IMR-90 (cell line): ENCODE measurements around the gene DIABLO. TPM values are rescaled to one million over a fixed set of nuclear protein-coding genes. Genes with fewer than 3 reads are reported as not detected.

Experiments
- ATAC-seq: fragments of 200-7000 bp; cut with Tn5 transposase; 2 replicates; pipeline ENCODE4 v1.9.1; 2020; ENCODE audit warnings: low read depth, mild to moderate bottlenecking, moderate library complexity
- BruUV-seq: library from RNA; stranded (reverse); fragments of 400-500 nt; replicated peaks from 2 replicates; lab custom pipeline; 2021; lab: Mats Ljungman, UMichigan
- CTCF ChIA-PET: fragments of 300-600 bp; formaldehyde crosslinking; extraction: SDS; loops from one replicate; lab custom pipeline; 2021; ENCODE audit warnings: antibody characterized with exemption; lab: Yijun Ruan, JAX
- POLR2A ChIA-PET: fragments of 300-600 bp; sonication (Branson Sonifier 250); formaldehyde crosslinking; loops from one replicate; lab custom pipeline; 2022; ENCODE audit warnings: antibody characterized with exemption; ENCODE audit not compliant: unreplicated experiment; lab: Charles Lee
- DNase-seq: peaks from one replicate; pipeline ENCODE4 v3.0.0; 2013
- H2AFZ ChIP-seq: replicated peaks from 2 replicates; pipeline ENCODE3; 2013; ENCODE audit warnings: low read length, mild to moderate bottlenecking; ENCODE audit not compliant: poor library complexity
- H2AK5ac ChIP-seq: 2 replicates; pipeline ENCODE4 v1.6.1; 2013; ENCODE audit warnings: low read depth, low read length, inconsistent platforms
- H2AK9ac ChIP-seq: replicated peaks from 2 replicates; pipeline ENCODE3; 2013; ENCODE audit warnings: mild to moderate bottlenecking, low read depth, low read length, moderate library complexity; ENCODE audit not compliant: poor library complexity
- H2BK120ac ChIP-seq: 2 replicates; pipeline ENCODE4 v1.6.1; 2013; ENCODE audit warnings: low read depth, low read length, inconsistent platforms
- H2BK15ac ChIP-seq: 3 replicates; pipeline ENCODE4 v1.6.1; 2013; ENCODE audit warnings: low read depth, low read length, inconsistent platforms
- H2BK20ac ChIP-seq: 2 replicates; pipeline ENCODE4 v1.6.1; 2013; ENCODE audit warnings: low read depth, mild to moderate bottlenecking, inconsistent platforms, low read length, moderate library complexity
- H2BK5ac ChIP-seq: 2 replicates; pipeline ENCODE4 v1.6.1; 2013; ENCODE audit warnings: mild to moderate bottlenecking, low read depth, low read length, inconsistent platforms; ENCODE audit not compliant: poor library complexity, severe bottlenecking
- H3K14ac ChIP-seq: replicated peaks from 2 replicates; pipeline ENCODE4 v1.6.1; 2013; ENCODE audit warnings: low read depth, low read length, inconsistent platforms
- H3K18ac ChIP-seq: 2 replicates; pipeline ENCODE4 v1.6.1; 2013; ENCODE audit warnings: low read depth, low read length, control low read depth
- H3K23ac ChIP-seq: 2 replicates; pipeline ENCODE4 v1.6.1; 2013; ENCODE audit warnings: low read depth, low read length, inconsistent platforms
- H3K27ac ChIP-seq: 2 replicates; pipeline ENCODE4 v1.5.1; 2013; ENCODE audit warnings: mild to moderate bottlenecking, control low read depth, low read length; ENCODE audit not compliant: insufficient read depth
- H3K27me3 ChIP-seq: 2 replicates; pipeline ENCODE4 v1.6.1; 2013; ENCODE audit warnings: low read length; ENCODE audit not compliant: control insufficient read depth, insufficient read depth
- H3K36me3 ChIP-seq: 2 replicates; pipeline ENCODE4 v1.6.1; 2013; ENCODE audit warnings: low read length, mixed read lengths; ENCODE audit not compliant: control insufficient read depth, insufficient read depth
- H3K4ac ChIP-seq: 2 replicates; pipeline ENCODE4 v1.6.1; 2013; ENCODE audit warnings: low read depth, low read length, inconsistent platforms
- H3K4me1 ChIP-seq: 2 replicates; pipeline ENCODE4 v1.6.1; 2013; ENCODE audit warnings: low read length, mixed read lengths; ENCODE audit not compliant: control insufficient read depth, insufficient read depth
- H3K4me2 ChIP-seq: 2 replicates; pipeline ENCODE4 v1.6.1; 2013; ENCODE audit warnings: low read depth, mild to moderate bottlenecking, control low read depth, low read length, moderate library complexity
- H3K4me3 ChIP-seq: 2 replicates; pipeline ENCODE4 v1.5.1; 2013; ENCODE audit warnings: low read depth, mild to moderate bottlenecking, control low read depth, low read length, moderate library complexity; ENCODE audit not compliant: insufficient read depth
- H3K56ac ChIP-seq: 2 replicates; pipeline ENCODE4 v1.6.1; 2013; ENCODE audit warnings: low read length, inconsistent platforms; ENCODE audit not compliant: insufficient read depth; ENCODE audit errors: extremely low read depth
- H3K79me1 ChIP-seq, 2 experiments: 2 replicates each; pipeline ENCODE4 v1.6.1; 2013; ENCODE audit warnings: low read length in 2 of 2, inconsistent platforms in 1 of 2, low read depth in 1 of 2
- H3K9ac ChIP-seq: 2 replicates; pipeline ENCODE4 v1.6.1; 2013; ENCODE audit warnings: low read depth, low read length, control low read depth
- H3K9me1 ChIP-seq: 2 replicates; pipeline ENCODE4 v1.6.1; 2013; ENCODE audit warnings: low read length, inconsistent platforms; ENCODE audit not compliant: insufficient read depth
- H3K9me3 ChIP-seq: 2 replicates; pipeline ENCODE4 v1.6.1; 2013; ENCODE audit warnings: low read length; ENCODE audit not compliant: control insufficient read depth, insufficient read depth
- H4K20me1 ChIP-seq: 2 replicates; pipeline ENCODE4 v1.6.1; 2013; ENCODE audit warnings: low read length, inconsistent platforms; ENCODE audit not compliant: insufficient read depth
- H4K5ac ChIP-seq: 2 replicates; pipeline ENCODE4 v1.6.1; 2013; ENCODE audit warnings: mild to moderate bottlenecking, low read depth, low read length, control low read depth
- H4K8ac ChIP-seq, 2 experiments: 2 replicates each; pipeline ENCODE4 v1.6.1; 2013; ENCODE audit warnings: low read depth in 2 of 2, low read length in 2 of 2, control low read depth in 1 of 2, inconsistent platforms in 1 of 2
- H4K91ac ChIP-seq: 2 replicates; pipeline ENCODE4 v1.6.1; 2013; ENCODE audit warnings: low read depth, low read length, inconsistent platforms; ENCODE audit not compliant: insufficient read depth
- BHLHE40 ChIP-seq: fragments of 150-350 bp; IDR thresholded peaks from 2 replicates; pipeline ENCODE4 v1.6.1; 2016; ENCODE audit warnings: mild to moderate bottlenecking, low read depth, low read length
- CHD1 ChIP-seq: IDR thresholded peaks from 2 replicates; pipeline ENCODE4 v1.6.1; 2012; ENCODE audit warnings: low read depth, low read length, improper control_type of control experiment
- CTCF ChIP-seq: conservative IDR thresholded peaks from 2 replicates; pipeline ENCODE4 v1.5.1; 2012; ENCODE audit warnings: mild to moderate bottlenecking, low read depth, low read length, improper control_type of control experiment
- ELK1 ChIP-seq: fragments of 150-350 bp; IDR thresholded peaks from 2 replicates; pipeline ENCODE4 v1.6.1; 2016; ENCODE audit warnings: low read depth, mild to moderate bottlenecking, low read length, moderate library complexity, borderline replicate concordance
- FOS ChIP-seq: fragments of 150-350 bp; IDR thresholded peaks from 2 replicates; pipeline ENCODE4 v1.6.1; 2016; ENCODE audit warnings: low read depth, low read length
- MAFK ChIP-seq: IDR thresholded peaks from 2 replicates; pipeline ENCODE4 v1.6.1; 2012; ENCODE audit warnings: low read depth, low read length, improper control_type of control experiment
- MAZ ChIP-seq: IDR thresholded peaks from 2 replicates; pipeline ENCODE4 v1.6.1; 2012; ENCODE audit warnings: low read depth, mild to moderate bottlenecking, low read length, improper control_type of control experiment, moderate library complexity, borderline replicate concordance
- NFE2L2 ChIP-seq: fragments of 150-350 bp; IDR thresholded peaks from 2 replicates; pipeline ENCODE4 v1.6.1; 2016; ENCODE audit warnings: low read depth, mild to moderate bottlenecking, low read length
- POLR2A ChIP-seq: IDR thresholded peaks from 2 replicates; pipeline ENCODE4 v1.6.1; 2012; ENCODE audit warnings: mild to moderate bottlenecking, low read depth, low read length
- RAD21 ChIP-seq: IDR thresholded peaks from 2 replicates; pipeline ENCODE4 v1.6.1; 2012; ENCODE audit warnings: low read length, improper control_type of control experiment
- RCOR1 ChIP-seq: IDR thresholded peaks from 2 replicates; pipeline ENCODE4 v1.6.1; 2012; ENCODE audit warnings: mild to moderate bottlenecking, low read length, improper control_type of control experiment; ENCODE audit not compliant: insufficient replicate concordance
- SMC3 ChIP-seq: fragments of 150-350 bp; IDR thresholded peaks from 2 replicates; pipeline ENCODE4 v1.6.1; 2016; ENCODE audit warnings: low read depth, mild to moderate bottlenecking, antibody characterized with exemption, low read length, moderate library complexity
- USF2 ChIP-seq: fragments of 150-350 bp; IDR thresholded peaks from 2 replicates; pipeline ENCODE4 v1.6.1; 2017; ENCODE audit warnings: mild to moderate bottlenecking, antibody characterized with exemption, low read length, low read depth
- WGBS, 2 experiments: methylation state at CpG; one replicate each; pipeline versions ENCODE4 v1.1.5 to v1.1.7; 2013; ENCODE audit warnings: missing lambda C conversion rate in 2 of 2; ENCODE audit not compliant: insufficient read length in 1 of 2; ENCODE audit errors: extremely low coverage in 2 of 2; 5-methylcytosine and 5-hydroxymethylcytosine counted together
- dilution Hi-C: fragments of 300-500 bp; cut with HindIII; formaldehyde crosslinking; loops from one replicate; pipeline ENCODE4 v1.14.3; 2018; ENCODE audit warnings: low sequenced_read_pairs; ENCODE audit not compliant: unreplicated experiment
- in situ Hi-C: fragments of 300-500 bp; cut with MboI; formaldehyde crosslinking; loops from 3 replicates; pipeline ENCODE4 v1.14.3; 2019; ENCODE audit warnings: low sequenced_read_pairs, inconsistent platforms, mixed read lengths
- intact Hi-C: fragments of 100-400 bp; cut with micrococcal nuclease; formaldehyde crosslinking; loops from 2 replicates; pipeline ENCODE4 v1.10.0; 2022
- polyA plus RNA-seq, 3 experiments: library from polyadenylated mRNA; depleted of rRNA; stranded (reverse); fragments of >200 nt; gene quantifications; 2 replicates each; pipeline ENCODE4 v1.2.3, GENCODE V29; 2012; ENCODE audit warnings: low replicate concordance in 1 of 3
- total RNA-seq: library from RNA; depleted of rRNA; stranded (reverse); fragments of >200 nt; gene quantifications from 2 replicates; pipeline ENCODE4 v1.2.3, GENCODE V29; 2012

The DIABLO gene
- total and polyA plus RNA-seq, 2 of the 4 experiments (the other 2 are of a cell fraction): 69.7 to 102 TPM

- Histone ChIP-seq H3K4ac (peak overlapping the region; percentile 86), H3K9me3 (no peaks in the 10 kb centered on the region), H3K56ac (peak overlapping the region; percentile 29), H3K18ac (no peak overlapping the region; the same call in 1 of the 2 replicates), H2BK5ac (peak overlapping the region; percentile 70), H3K36me3 (peaks cover 8% of the 10 kb centered on the region), H3K9me1 (no peaks in the 10 kb centered on the region), H4K8ac (peak overlapping the region; percentile 85 to 99), H3K79me1 (peaks cover 9 to 17% of the 10 kb centered on the region in 2 experiments; a peak in 3 of 4 replicates), H2BK15ac (0 out of 3 replicates have a peak overlapping the region, but pooled peaks have one; percentile 32), H3K4me2 (peak overlapping the region; percentile 91), H3K4me1 (peaks cover 1% of the 10 kb centered on the region; the same call in 1 of the 2 replicates), H4K5ac (peak overlapping the region; percentile 91), H2AK9ac (peak overlapping the region; percentile 80), H2AK5ac (peak overlapping the region; percentile 9), H3K14ac (peak overlapping the region; percentile 88), H3K23ac (peak overlapping the region; percentile 14), H2AFZ (peak overlapping the region; percentile 98), H3K4me3 (peak overlapping the region; percentile 71), H2BK120ac (peak overlapping the region; percentile 64; the same call in 1 of the 2 replicates), H2BK20ac (no peak overlapping the region), H4K91ac (peak overlapping the region; percentile 90; the same call in 1 of the 2 replicates), H3K27ac (peak overlapping the region; percentile 73), H3K27me3 (no peaks in the 10 kb centered on the region), H4K20me1 (no peaks in the 10 kb centered on the region), H3K9ac (peak overlapping the region; percentile 81)
- peak; percentile 23 for DNase-seq
- TF ChIP-seq MAZ (no peak), ELK1 (no peak), RAD21 (no peak), SMC3 (no peak), FOS (no peak), CHD1 (no peak), RCOR1 (no peak), CTCF (no peak), POLR2A (no peak), NFE2L2 (no peak), MAFK (no peak), USF2 (no peak), BHLHE40 (no peak)
- intact Hi-C loops (no loop called here), dilution Hi-C loops (no loop called here), in situ Hi-C loops (no loop called here)
- 0% methylated on average over 9 of the region's 17 CpGs; no CpG with 5 or more reads in 1 of the 2 experiments for WGBS, 2 experiments
- ChIA-PET CTCF (interaction anchor here (0.6 kb wide), 1 partner anchor 388 kb away, joined by 3 read pairs; no protein-coding TSS in a partner anchor), POLR2A (interaction anchor here (0.5 kb wide), 1 partner anchor 11 kb away, joined by 8 read pairs; no protein-coding TSS in a partner anchor)
- no TSS peak for BruUV-seq
- peak; percentile 44 for ATAC-seq
Measured at GRCh38 chr12:122265886-122266229, 40.0 kb upstream of the DIABLO start.
